DND-41 (cell line): ENCODE measurements around the gene FLRT2.

Experiments used
- ATAC-seq: fragments of 200-7000 bp; cut with Tn5 transposase; 3 replicates; pipeline ENCODE4 v1.9.1; 2021; ENCODE audit warnings: low read depth; ENCODE audit not compliant: insufficient read depth
- DNase-seq: peaks from one replicate; pipeline ENCODE4 v3.0.0-alpha.2; 2020
- H2AFZ ChIP-seq: 2 replicates; pipeline ENCODE4 v1.6.0; 2012; ENCODE audit warnings: low read depth, low read length
- H3K27ac ChIP-seq: 2 replicates; pipeline ENCODE4 v1.5.1; 2012; ENCODE audit warnings: low read length, inconsistent platforms
- H3K27me3 ChIP-seq: fragments of 200-600 bp; sonication (generic); 2 replicates; pipeline ENCODE4 v1.6.0; 2012; ENCODE audit warnings: low read length, mild to moderate bottlenecking, inconsistent platforms; ENCODE audit not compliant: insufficient read depth, poor library complexity
- H3K36me3 ChIP-seq: 2 replicates; pipeline ENCODE4 v1.5.1; 2012; ENCODE audit warnings: low read length, inconsistent platforms; ENCODE audit not compliant: insufficient read depth
- H3K4me1 ChIP-seq: 2 replicates; pipeline ENCODE4 v1.5.1; 2012; ENCODE audit warnings: mild to moderate bottlenecking, low read length; ENCODE audit not compliant: insufficient read depth
- H3K4me2 ChIP-seq: 2 replicates; pipeline ENCODE4 v1.6.0; 2012; ENCODE audit warnings: mild to moderate bottlenecking, moderate library complexity, low read length, inconsistent platforms; ENCODE audit not compliant: insufficient read depth
- H3K4me3 ChIP-seq, 2 experiments: fragments of 200-600 bp in 1 of 2; shearing (Covaris generic) in 1 of 2; 2 replicates each; pipeline ENCODE4 v1.5.1; 2012 to 2016; ENCODE audit warnings: inconsistent platforms in 2 of 2, low read length in 2 of 2, mild to moderate bottlenecking in 2 of 2, low read depth in 1 of 2, moderate library complexity in 1 of 2
- H3K79me2 ChIP-seq: 2 replicates; pipeline ENCODE4 v1.6.0; 2012; ENCODE audit warnings: low read length, inconsistent platforms; ENCODE audit not compliant: insufficient read depth
- H3K9ac ChIP-seq: 2 replicates; pipeline ENCODE4 v1.6.0; 2012; ENCODE audit warnings: low read depth, mild to moderate bottlenecking, inconsistent platforms, low read length, moderate library complexity
- H3K9me3 ChIP-seq: 2 replicates; pipeline ENCODE4 v1.5.1; 2012; ENCODE audit warnings: low read length, moderate library complexity, mild to moderate bottlenecking, inconsistent platforms; ENCODE audit not compliant: insufficient read depth, severe bottlenecking
- H4K20me1 ChIP-seq: 2 replicates; pipeline ENCODE4 v1.6.0; 2012; ENCODE audit warnings: low read length; ENCODE audit not compliant: insufficient read depth
- CTCF ChIP-seq: IDR thresholded peaks from 2 replicates; pipeline ENCODE4 v1.5.1; 2012; ENCODE audit warnings: borderline replicate concordance, low read length, moderate library complexity, mild to moderate bottlenecking; ENCODE audit not compliant: poor library complexity, severe bottlenecking; ENCODE audit errors: extremely low read depth
- EZH2 ChIP-seq: IDR thresholded peaks from 3 replicates; pipeline ENCODE4 v1.6.1; 2012; ENCODE audit warnings: borderline replicate concordance, low read depth, mild to moderate bottlenecking, moderate library complexity, low read length, inconsistent platforms; ENCODE audit not compliant: severe bottlenecking

Gene FLRT2

GRCh38 chr14:85596562-85596961, 66.6 kb downstream of the FLRT2 start:
- DNase-seq (no peak), ATAC-seq (no peak)
- TF ChIP-seq CTCF, result no peak
- TF ChIP-seq EZH2, result no peak
- peaks cover 9% of the 10 kb centered on the region for H3K4me1 ChIP-seq
- no peaks in the 10 kb centered on the region for H3K36me3 ChIP-seq
- H3K9me3 ChIP-seq, result no peaks in the 10 kb centered on the region
- no peak overlapping the region for H3K9ac ChIP-seq
- no peak overlapping the region for H3K4me2 ChIP-seq
- no peaks in the 10 kb centered on the region for H4K20me1 ChIP-seq
- no peak overlapping the region for H3K4me3 ChIP-seq
- H2AFZ ChIP-seq, result no peak overlapping the region
- H3K27me3 ChIP-seq, result no peaks in the 10 kb centered on the region
- H3K79me2 ChIP-seq, result no peaks in the 10 kb centered on the region
- no peak overlapping the region for H3K27ac ChIP-seq

DNA sequence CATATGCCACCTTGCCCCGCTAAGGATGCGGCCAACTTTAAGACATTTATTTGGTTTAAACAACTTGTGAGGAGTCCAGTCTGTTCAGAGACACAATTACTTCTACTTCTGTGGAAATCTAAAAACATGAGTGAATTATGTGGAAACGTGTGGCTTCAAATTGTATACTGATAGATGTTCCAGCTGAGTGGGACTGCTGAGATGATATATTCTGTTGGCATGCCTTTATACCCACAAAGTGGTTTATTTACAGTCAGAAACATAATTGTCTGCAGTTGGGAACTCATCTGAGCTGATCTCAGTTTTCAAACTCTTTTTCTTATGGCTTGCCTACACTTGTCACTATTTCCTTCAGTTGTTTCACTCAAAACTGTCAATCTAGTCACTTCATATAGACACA, 67.8 kb downstream of the FLRT2 start:
- H3K4me1 ChIP-seq, result no peaks in the 10 kb centered on the region
- TF ChIP-seq EZH2, result no peak
- no peak for TF ChIP-seq CTCF
- no peak overlapping the region for H3K4me3 ChIP-seq
- H3K27me3 ChIP-seq, result no peaks in the 10 kb centered on the region
- ATAC-seq, result no peak
- no peaks in the 10 kb centered on the region for H3K79me2 ChIP-seq
- no peaks in the 10 kb centered on the region for H3K9me3 ChIP-seq
- no peak for DNase-seq
- H2AFZ ChIP-seq, result no peak overlapping the region
- H3K27ac ChIP-seq, result no peak overlapping the region
- H3K4me2 ChIP-seq, result no peak overlapping the region
- H3K36me3 ChIP-seq, result no peaks in the 10 kb centered on the region
- H4K20me1 ChIP-seq, result no peaks in the 10 kb centered on the region
- H3K9ac ChIP-seq, result no peak overlapping the region

- H2AFZ ChIP-seq, result no peak overlapping the region
- no peak overlapping the region for H3K9ac ChIP-seq
- ATAC-seq (no peak), DNase-seq (no peak)
- TF ChIP-seq CTCF, result no peak
- TF ChIP-seq EZH2, result no peak
- no peaks in the 10 kb centered on the region for H3K79me2 ChIP-seq
- H3K27me3 ChIP-seq, result no peaks in the 10 kb centered on the region
- H4K20me1 ChIP-seq, result no peaks in the 10 kb centered on the region
- no peak overlapping the region for H3K27ac ChIP-seq
- H3K36me3 ChIP-seq, result no peaks in the 10 kb centered on the region
- no peak overlapping the region for H3K4me3 ChIP-seq
- no peaks in the 10 kb centered on the region for H3K4me1 ChIP-seq
- H3K4me2 ChIP-seq, result no peak overlapping the region
- H3K9me3 ChIP-seq, result no peaks in the 10 kb centered on the region
Observed at GRCh38 chr14:85599939-85600338, 70.0 kb downstream of the FLRT2 start.

GRCh38 chr14:85601246-85601645, 71.3 kb downstream of the FLRT2 start:
- no peaks in the 10 kb centered on the region for H3K4me1 ChIP-seq
- H3K4me2 ChIP-seq, result no peak overlapping the region
- TF ChIP-seq CTCF (no peak), EZH2 (no peak)
- H4K20me1 ChIP-seq, result no peaks in the 10 kb centered on the region
- no peaks in the 10 kb centered on the region for H3K36me3 ChIP-seq
- H2AFZ ChIP-seq, result no peak overlapping the region
- no peaks in the 10 kb centered on the region for H3K79me2 ChIP-seq
- H3K27me3 ChIP-seq, result no peaks in the 10 kb centered on the region
- no peak for DNase-seq
- H3K9ac ChIP-seq, result no peak overlapping the region
- H3K4me3 ChIP-seq, result no peak overlapping the region
- no peak for ATAC-seq
- H3K9me3 ChIP-seq, result no peaks in the 10 kb centered on the region
- no peak overlapping the region for H3K27ac ChIP-seq
